Tibial nerve (tissue), 4 donors: Measurements from ENCODE around the gene RAB3D. TPM values are rescaled to one million over a fixed set of nuclear protein-coding genes. Genes with fewer than 3 reads are reported as not detected.

Source experiments
- DNase-seq, 2 donors: peaks; one replicate each; pipeline ENCODE4 v3.0.0-alpha.2; 2019; ENCODE audit warnings: low spot score in 2 of 2
- H3K27ac ChIP-seq, 4 donors: fragments of 200-600 bp; sonication (generic) in 3 of 4; one replicate each; pipeline ENCODE4 v1.5.1; 2017 to 2019; ENCODE audit warnings: mild to moderate bottlenecking in 1 of 4
- H3K27me3 ChIP-seq, 2 donors: fragments of 200-600 bp; sonication (generic) in 1 of 2; one replicate each; pipeline versions ENCODE4 v1.5.1 to v1.6.0; 2017 to 2019
- H3K36me3 ChIP-seq, 3 donors: fragments of 200-600 bp; sonication (generic); one replicate each; pipeline ENCODE4 v1.5.1; 2018 to 2019
- H3K4me1 ChIP-seq, 4 donors: fragments of 200-600 bp; sonication (generic) in 3 of 4; one replicate each; pipeline ENCODE4 v1.5.1; 2017 to 2019
- H3K4me3 ChIP-seq, 4 donors: fragments of 200-600 bp; sonication (generic) in 3 of 4; one replicate each; pipeline ENCODE4 v1.5.1; 2017 to 2019; ENCODE audit warnings: mild to moderate bottlenecking in 1 of 4, moderate library complexity in 1 of 4
- H3K9me3 ChIP-seq, 4 donors: fragments of 200-600 bp; sonication (generic) in 3 of 4; one replicate each; pipeline ENCODE4 v1.5.1; 2017 to 2019
- EP300 ChIP-seq, 2 donors: sonication (generic); formaldehyde crosslinking; IDR thresholded peaks; one replicate each; pipeline ENCODE4 v1.6.1; 2017; ENCODE audit warnings: antibody characterized with exemption in 2 of 2, mild to moderate bottlenecking in 1 of 2
- POLR2A ChIP-seq, 2 donors: fragments of 450-650 bp; IDR thresholded peaks; one replicate each; pipeline ENCODE4 v1.6.1; 2017; ENCODE audit warnings: antibody characterized with exemption in 2 of 2, mild to moderate bottlenecking in 2 of 2, moderate library complexity in 2 of 2
- WGBS, 2 donors: methylation state at CpG; one replicate each; pipeline ENCODE4 v1.1.5; 2018; 5-methylcytosine and 5-hydroxymethylcytosine counted together
- total RNA-seq, 4 donors: library from RNA; depleted of rRNA; stranded (reverse); fragments of >200 nt; gene quantifications; one replicate each; pipeline ENCODE4 v1.1.0, GENCODE V29; 2016
- TF ChIP-seq, protein P1 (sequence below), 5 experiments: fragments of 200-600 bp in 3 of 5; fragments of 450-650 bp in 2 of 5; sonication (generic) in 3 of 5; IDR thresholded peaks; one replicate each; pipeline ENCODE4 v1.5.1; 2016 to 2019; ENCODE audit warnings: antibody characterized with exemption in 5 of 5, mild to moderate bottlenecking in 3 of 5, moderate library complexity in 2 of 5

The RAB3D gene
- total RNA-seq, 4 donors from 2014 or later = 12.9 to 20.8 (median 17.9) TPM

GRCh38 chr19:11331502-11331901, 8.0 kb downstream of the RAB3D start:
- Histone ChIP-seq H3K27ac (no peak overlapping the region), H3K4me3 (no peak overlapping the region), H3K36me3 (peaks cover 4 to 100% (median 6%) of the 10 kb centered on the region in 3 donors), H3K9me3 (no peaks in the 10 kb centered on the region), H3K27me3 (no peaks in the 10 kb centered on the region), H3K4me1 (no peaks in the 10 kb centered on the region)
- DNase-seq = no peak
- TF ChIP-seq, protein P1, sequence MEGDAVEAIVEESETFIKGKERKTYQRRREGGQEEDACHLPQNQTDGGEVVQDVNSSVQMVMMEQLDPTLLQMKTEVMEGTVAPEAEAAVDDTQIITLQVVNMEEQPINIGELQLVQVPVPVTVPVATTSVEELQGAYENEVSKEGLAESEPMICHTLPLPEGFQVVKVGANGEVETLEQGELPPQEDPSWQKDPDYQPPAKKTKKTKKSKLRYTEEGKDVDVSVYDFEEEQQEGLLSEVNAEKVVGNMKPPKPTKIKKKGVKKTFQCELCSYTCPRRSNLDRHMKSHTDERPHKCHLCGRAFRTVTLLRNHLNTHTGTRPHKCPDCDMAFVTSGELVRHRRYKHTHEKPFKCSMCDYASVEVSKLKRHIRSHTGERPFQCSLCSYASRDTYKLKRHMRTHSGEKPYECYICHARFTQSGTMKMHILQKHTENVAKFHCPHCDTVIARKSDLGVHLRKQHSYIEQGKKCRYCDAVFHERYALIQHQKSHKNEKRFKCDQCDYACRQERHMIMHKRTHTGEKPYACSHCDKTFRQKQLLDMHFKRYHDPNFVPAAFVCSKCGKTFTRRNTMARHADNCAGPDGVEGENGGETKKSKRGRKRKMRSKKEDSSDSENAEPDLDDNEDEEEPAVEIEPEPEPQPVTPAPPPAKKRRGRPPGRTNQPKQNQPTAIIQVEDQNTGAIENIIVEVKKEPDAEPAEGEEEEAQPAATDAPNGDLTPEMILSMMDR (IDR thresholded peaks at IDR 0.05) = no peak
- no peak for TF ChIP-seq POLR2A (IDR thresholded peaks at IDR 0.05)
- TF ChIP-seq EP300 (IDR thresholded peaks at IDR 0.05) = no peak
- 68 to 81% methylated on average over 4 of the region's 4 CpGs for WGBS, 2 donors

GRCh38 chr19:11330127-11330526, 9.3 kb downstream of the RAB3D start:
- WGBS, 2 donors = 55 to 69% methylated on average over 4 of the region's 4 CpGs
- H3K27ac ChIP-seq = no peak overlapping the region
- no peak for TF ChIP-seq POLR2A (IDR thresholded peaks at IDR 0.05)
- no peak for TF ChIP-seq EP300 (IDR thresholded peaks at IDR 0.05)
- TF ChIP-seq, protein P1 (IDR thresholded peaks at IDR 0.05) = no peak
- no peaks in the 10 kb centered on the region for H3K9me3 ChIP-seq
- peaks cover 4 to 98% (median 6%) of the 10 kb centered on the region in 3 donors for H3K36me3 ChIP-seq
- no peaks in the 10 kb centered on the region for H3K27me3 ChIP-seq
- no peak for DNase-seq
- H3K4me1 ChIP-seq = peaks cover 0 to 5% (median 0%) of the 10 kb centered on the region in 4 donors
- no peak overlapping the region for H3K4me3 ChIP-seq

GRCh38 chr19:11325544-11325943, 13.9 kb downstream of the RAB3D start:
- Histone ChIP-seq H3K27me3 (no peaks in the 10 kb centered on the region), H3K9me3 (no peaks in the 10 kb centered on the region), H3K4me1 (peaks cover 3 to 48% (median 23%) of the 10 kb centered on the region in 4 donors), H3K4me3 (no peak overlapping the region), H3K27ac (peak overlapping the region in 1 of 4 donors; percentile 80), H3K36me3 (peaks cover 0 to 57% (median 2%) of the 10 kb centered on the region in 3 donors)
- TF ChIP-seq POLR2A (IDR thresholded peaks at IDR 0.05) (no peak), EP300 (IDR thresholded peaks at IDR 0.05) (no peak)
- TF ChIP-seq, protein P1 (IDR thresholded peaks at IDR 0.05) = no peak
- 95 to 98% methylated on average over 7 of the region's 7 CpGs for WGBS, 2 donors
- DNase-seq = no peak

DNA sequence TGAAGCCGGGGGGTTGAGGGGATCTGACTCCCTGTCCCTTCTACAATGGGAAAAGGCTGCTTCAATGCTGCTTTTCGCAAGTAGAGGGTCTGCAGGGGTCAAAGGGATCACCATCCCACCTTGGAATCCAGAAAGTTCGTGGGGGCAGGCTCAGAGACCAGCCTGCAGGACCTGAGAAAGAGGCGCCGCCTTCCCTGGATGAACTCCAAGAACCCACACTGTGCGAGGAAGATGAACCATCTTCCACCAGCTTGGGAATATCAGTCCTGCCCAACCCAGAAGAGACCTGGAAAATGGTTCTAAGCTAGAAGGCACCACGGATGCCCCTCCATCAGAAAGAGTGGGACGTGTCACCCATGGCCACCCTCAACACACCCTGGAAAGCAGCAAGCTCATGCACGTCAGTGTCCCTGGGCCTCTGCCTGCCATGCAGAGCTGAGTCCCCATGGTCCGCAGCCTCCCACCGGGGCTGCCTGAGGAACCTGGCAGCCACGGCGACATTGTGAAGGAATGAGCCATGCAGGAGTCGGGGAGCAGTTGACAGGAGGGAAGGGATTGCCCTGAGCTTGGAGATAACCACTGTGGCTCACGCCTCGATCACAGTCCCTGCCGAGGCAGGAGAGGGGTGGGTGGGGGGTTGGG, 14.6 kb downstream of the RAB3D start:
- peaks cover 0 to 50% (median 2%) of the 10 kb centered on the region in 3 donors for H3K36me3 ChIP-seq
- no peaks in the 10 kb centered on the region for H3K9me3 ChIP-seq
- DNase-seq = no peak
- no peaks in the 10 kb centered on the region for H3K27me3 ChIP-seq
- H3K27ac ChIP-seq = peak overlapping the region; percentile 62 to 83 (median 74)
- TF ChIP-seq EP300 (IDR thresholded peaks at IDR 0.05) (no peak), POLR2A (IDR thresholded peaks at IDR 0.05) (no peak)
- TF ChIP-seq, protein P1 (IDR thresholded peaks at IDR 0.05) = no peak
- H3K4me3 ChIP-seq = no peak overlapping the region
- peaks cover 3 to 48% (median 23%) of the 10 kb centered on the region in 4 donors for H3K4me1 ChIP-seq
- WGBS, 2 donors = 62 to 72% methylated on average over 8 to 11 of the region's 17 CpGs

DNA sequence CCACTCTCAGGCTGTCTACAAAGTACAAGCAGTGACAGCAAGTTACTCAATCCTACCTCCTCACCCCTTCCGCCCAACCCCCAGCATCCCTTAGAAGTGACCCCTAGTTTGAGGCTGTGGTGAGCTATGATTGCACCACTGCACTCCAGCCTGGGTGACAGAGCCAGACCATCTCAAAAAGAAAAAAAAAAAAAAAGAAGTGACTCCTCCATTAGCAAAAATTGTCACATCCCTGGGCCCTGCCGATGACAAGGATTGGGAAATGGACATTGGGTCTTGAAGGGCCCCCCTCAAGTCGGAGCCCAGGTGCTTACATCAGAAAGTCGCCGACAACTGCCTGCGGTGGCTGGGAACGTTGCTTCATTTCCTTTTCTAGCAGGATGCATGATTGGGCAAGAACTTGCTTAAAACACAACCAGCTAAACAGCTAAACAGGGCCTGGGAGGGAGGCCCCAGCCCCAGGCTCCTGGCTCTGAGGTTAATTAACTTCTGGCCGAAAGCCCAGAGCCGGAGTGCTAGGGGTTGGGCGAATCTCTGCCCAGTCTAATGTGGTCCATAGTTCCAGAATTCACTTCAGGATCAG, 15.3 kb downstream of the RAB3D start:
- H3K9me3 ChIP-seq = no peaks in the 10 kb centered on the region
- H3K27me3 ChIP-seq = no peaks in the 10 kb centered on the region
- H3K27ac ChIP-seq = peak overlapping the region; percentile 62 to 83 (median 74)
- peaks cover 0 to 43% (median 2%) of the 10 kb centered on the region in 3 donors for H3K36me3 ChIP-seq
- peaks cover 3 to 48% (median 23%) of the 10 kb centered on the region in 4 donors for H3K4me1 ChIP-seq
- DNase-seq = peak; percentile 51 to 83
- H3K4me3 ChIP-seq = no peak overlapping the region
- 16 to 19% methylated on average over 10 of the region's 10 CpGs for WGBS, 2 donors
- TF ChIP-seq EP300 (IDR thresholded peaks at IDR 0.05) (peak; percentile 35 to 91), POLR2A (IDR thresholded peaks at IDR 0.05) (no peak)
- TF ChIP-seq, protein P1 (IDR thresholded peaks at IDR 0.05) = no peak
